Stimulated activated CD8-positive, alpha-beta memory T cell treated with anti-CD3 and anti-CD28 coated beads, Interleukin-15, amount 100 ng/mL, for 48 hours (primary cell): ENCODE data around the gene TMEM39B.
"Not testable (repeated sequence)": the region's sequence is repeated elsewhere in the genome, so short reads cannot be mapped to it uniquely, and the experiment has no call there.

Source experiments
- DNase-seq, 2 donors: peaks; one replicate each; pipeline ENCODE4 v3.0.0-alpha.2; 2020; ENCODE audit warnings: low read depth in 2 of 2

Gene TMEM39B

GRCh38 chr1:32072622-32073298, at the start of gene TMEM39B:
TSS of gene TMEM39B (plus strand) at chr1:32072939. CDS start at chr1:32073048, 109 bp downstream.
- DNase-seq: peak; percentile 90 to 93

GRCh38 chr1:32023351-32023750, 49.4 kb upstream of the TMEM39B start:
- no peak for DNase-seq

- DNase-seq: no peak
Observed at GRCh38 chr1:32025515-32025914, 47.2 kb upstream of the TMEM39B start.

GRCh38 chr1:32028746-32029145, 44.0 kb upstream of the TMEM39B start:
- DNase-seq: no peak

GRCh38 chr1:32031578-32032274, 41.0 kb upstream of the TMEM39B start:
- DNase-seq: no peak

- no peak for DNase-seq
Observed at GRCh38 chr1:32032275-32032615, 40.5 kb upstream of the TMEM39B start.

- DNase-seq: no peak
Observed at GRCh38 chr1:32035119-32035518, 37.6 kb upstream of the TMEM39B start.

- DNase-seq: no peak
Observed at GRCh38 chr1:32040711-32041110, 32.0 kb upstream of the TMEM39B start.

- DNase-seq: no peak
Observed at GRCh38 chr1:32042330-32042729, 30.4 kb upstream of the TMEM39B start.

- no peak for DNase-seq
Observed at GRCh38 chr1:32044234-32044633, 28.5 kb upstream of the TMEM39B start.

GRCh38 chr1:32045772-32046171, 27.0 kb upstream of the TMEM39B start:
- DNase-seq: no peak

- DNase-seq: no peak
Observed at GRCh38 chr1:32047701-32048100, 25.0 kb upstream of the TMEM39B start.

- DNase-seq: no peak
Observed at GRCh38 chr1:32048440-32048839, 24.3 kb upstream of the TMEM39B start.

- no peak for DNase-seq
Observed at GRCh38 chr1:32051706-32052105, 21.0 kb upstream of the TMEM39B start.

- no peak for DNase-seq
Observed at GRCh38 chr1:32052887-32053286, 19.9 kb upstream of the TMEM39B start.

GRCh38 chr1:32055416-32055815, 17.3 kb upstream of the TMEM39B start:
- DNase-seq: no peak

- no peak for DNase-seq
Observed at GRCh38 chr1:32056598-32056997, 16.1 kb upstream of the TMEM39B start.

- DNase-seq: no peak
Observed at GRCh38 chr1:32060914-32061313, 11.8 kb upstream of the TMEM39B start.

GRCh38 chr1:32062867-32063230, 9.9 kb upstream of the TMEM39B start:
- no peak for DNase-seq

- no peak for DNase-seq
Observed at GRCh38 chr1:32063261-32063681, 9.5 kb upstream of the TMEM39B start.

- DNase-seq: not testable (repeated sequence)
Observed at GRCh38 chr1:32065613-32066488, 6.9 kb upstream of the TMEM39B start.

GRCh38 chr1:32066489-32066873, 6.3 kb upstream of the TMEM39B start:
- DNase-seq: no peak
